GM21423 (cell line): ENCODE data around the gene SPINK6.

Experiments used
- ATAC-seq: cut with Tn5 transposase; IDR thresholded peaks from one replicate; pipeline ENCODE4 v1.9.1; 2021; ENCODE audit warnings: mild to moderate bottlenecking, moderate library complexity; ENCODE audit not compliant: unreplicated experiment

The SPINK6 gene

DNA sequence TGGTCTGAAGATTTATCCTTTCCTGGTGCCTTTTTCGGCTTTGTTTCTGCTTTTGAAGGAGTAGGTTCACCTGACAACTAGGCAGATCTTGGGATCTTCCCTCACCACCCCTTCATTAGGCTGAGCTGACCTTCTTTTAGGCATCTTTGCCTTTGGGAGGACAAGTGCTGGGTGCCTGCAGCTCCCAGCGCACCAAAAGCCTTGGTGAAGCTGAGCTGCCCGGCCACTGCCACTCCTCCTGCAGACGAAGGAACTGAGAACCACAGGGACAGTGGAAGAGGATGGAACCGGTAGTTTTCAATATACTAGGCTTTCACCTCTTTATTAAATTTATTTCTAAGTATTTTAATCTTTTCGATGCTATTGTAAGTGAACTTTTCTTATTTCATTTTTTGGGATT is 18.7 kb downstream of the SPINK6 start:
- ATAC-seq: no peak

DNA sequence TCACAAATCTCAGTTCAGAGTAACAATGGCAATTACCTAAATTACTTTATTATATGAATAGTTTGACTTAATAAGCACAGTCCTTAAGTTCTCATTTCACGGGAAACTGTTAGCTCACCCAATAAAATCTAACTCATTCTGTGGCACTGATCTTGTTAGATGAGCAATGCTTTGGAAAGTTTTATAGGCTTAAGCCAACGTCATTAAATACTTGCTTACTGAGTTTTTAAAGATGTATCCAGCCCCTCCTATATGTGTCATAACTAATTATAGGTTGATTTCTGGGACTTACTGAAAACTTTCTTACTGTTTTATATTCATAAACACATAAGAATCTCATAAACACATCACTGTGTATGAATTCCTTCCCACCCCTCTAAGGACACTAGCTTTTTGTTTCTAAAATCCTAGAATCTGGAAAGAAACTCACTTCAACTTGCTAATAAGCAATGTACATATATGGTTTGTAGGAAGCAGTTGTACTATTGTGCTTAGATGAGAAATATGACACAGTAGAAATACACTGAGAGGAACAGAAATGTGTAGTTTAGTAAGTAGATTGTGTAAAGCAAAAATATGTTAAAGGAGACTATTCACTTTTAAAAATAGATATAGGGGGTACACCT is 21.4 kb downstream of the SPINK6 start:
- no peak for ATAC-seq

DNA sequence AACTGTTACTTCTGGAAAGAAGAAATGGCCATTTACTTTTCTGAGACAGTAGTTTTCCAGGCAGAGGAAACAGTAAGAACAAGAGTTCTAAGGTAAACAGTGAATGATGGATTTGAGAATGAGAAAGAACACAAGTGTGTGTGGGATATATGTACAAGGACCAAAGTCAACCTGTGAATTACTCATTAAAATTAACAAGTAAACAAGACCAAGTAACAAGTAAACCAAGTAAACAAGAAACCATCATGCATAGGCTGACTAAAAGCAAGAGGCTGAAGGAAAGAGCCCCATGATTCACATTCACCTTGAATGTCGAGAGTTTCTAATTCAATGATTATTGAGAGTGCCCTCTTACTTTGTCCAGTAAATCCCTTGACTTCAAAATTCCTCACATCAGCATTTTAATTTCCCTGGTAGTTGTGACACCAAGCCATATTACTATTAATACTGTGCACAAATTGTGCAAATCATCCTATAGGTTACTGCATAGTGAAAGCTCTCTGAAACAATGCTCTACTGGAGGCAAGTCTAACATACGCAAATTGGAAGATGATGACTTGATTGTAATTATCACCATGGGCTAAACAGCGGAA is 25.6 kb downstream of the SPINK6 start:
- ATAC-seq: no peak

DNA sequence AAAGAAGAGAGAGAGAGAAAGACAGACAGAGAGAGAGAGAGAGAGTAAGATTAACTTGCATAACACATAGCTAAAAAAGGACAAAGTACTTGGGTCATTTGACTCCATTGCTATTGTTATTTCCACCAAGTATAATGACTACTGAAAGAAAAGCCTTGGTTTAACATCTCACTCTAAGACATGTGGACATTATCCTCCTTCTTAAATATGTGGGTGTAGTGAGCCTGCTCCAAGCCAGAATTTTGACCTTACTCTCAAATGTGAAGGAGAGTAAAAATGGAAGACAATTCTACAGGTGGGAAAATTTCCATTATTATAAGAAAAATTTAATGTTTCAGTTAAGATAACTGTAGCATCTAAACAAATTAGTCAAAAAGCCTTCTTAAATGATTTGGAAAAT is 27.0 kb downstream of the SPINK6 start:
- ATAC-seq: no peak

DNA sequence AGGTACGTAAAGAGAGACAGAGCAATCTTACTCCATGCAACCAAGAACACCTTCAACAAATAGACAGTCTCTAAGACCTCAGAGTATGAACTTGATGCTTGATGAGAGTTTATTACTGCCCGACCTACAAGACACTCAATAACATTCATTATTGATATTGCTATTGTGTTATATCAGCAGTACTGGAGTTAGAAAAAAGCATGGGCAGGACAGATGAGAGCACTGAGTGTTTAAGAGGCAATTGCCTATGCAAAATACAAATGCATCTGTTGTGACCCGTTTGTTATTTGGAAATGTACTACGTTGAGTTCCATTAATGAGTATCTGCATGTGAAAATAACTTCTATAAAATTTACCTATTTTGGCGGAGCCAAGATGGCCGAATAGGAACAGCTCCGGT is 27.4 kb downstream of the SPINK6 start:
- ATAC-seq: no peak

DNA sequence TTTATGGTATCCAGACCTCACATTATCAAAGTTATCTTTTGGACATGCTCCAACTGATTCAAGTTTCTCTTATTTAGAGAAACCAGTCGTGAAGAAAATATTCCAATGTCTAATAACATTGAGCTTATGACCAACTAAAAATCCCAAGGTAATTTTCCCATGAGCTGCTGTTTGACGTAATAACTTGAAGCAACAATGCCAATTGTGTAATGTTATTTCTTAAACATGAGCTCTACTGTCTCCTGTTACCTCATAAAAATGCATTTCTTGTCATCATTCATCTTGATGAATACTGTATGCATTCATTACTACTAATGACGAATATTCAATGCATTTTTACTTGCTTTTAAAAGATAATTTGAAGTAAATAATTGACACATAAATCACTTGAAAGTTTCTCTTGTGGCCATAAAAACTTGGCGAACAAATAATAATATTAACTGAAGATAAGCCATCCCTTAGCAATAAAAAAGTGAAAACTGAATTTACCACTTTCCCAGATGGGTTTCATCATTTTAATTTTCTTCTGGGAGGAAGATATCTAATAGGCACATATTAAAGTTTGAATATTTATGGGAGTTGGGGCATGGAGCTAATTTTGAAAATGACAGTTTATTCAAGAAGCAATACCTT is 35.1 kb downstream of the SPINK6 start:
- ATAC-seq: no peak

DNA sequence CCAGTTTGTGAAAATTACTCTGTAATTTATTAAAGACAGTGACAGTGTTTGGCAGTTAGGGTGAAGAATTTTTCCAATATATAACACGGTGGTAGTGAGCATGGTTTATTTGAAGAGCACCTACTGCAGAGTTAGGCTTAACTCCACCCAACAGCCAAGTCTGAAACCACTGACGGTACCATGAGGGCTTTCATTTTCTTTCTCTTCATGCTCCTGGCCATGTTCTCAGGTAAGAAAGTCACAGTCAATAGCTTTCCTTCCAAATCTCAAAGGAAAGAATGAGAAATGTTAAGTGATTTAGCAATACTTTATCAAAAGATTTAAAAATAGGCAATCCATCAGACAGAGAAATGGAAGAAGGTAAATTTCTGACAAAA is 35.6 kb downstream of the SPINK6 start, which contains the start of gene MARCOL:
MARCOL (plus strand) TSS at position 108 of the 377 bp plus-strand sequence; CDS start at position 181, 73 bp downstream.
- no peak for ATAC-seq

DNA sequence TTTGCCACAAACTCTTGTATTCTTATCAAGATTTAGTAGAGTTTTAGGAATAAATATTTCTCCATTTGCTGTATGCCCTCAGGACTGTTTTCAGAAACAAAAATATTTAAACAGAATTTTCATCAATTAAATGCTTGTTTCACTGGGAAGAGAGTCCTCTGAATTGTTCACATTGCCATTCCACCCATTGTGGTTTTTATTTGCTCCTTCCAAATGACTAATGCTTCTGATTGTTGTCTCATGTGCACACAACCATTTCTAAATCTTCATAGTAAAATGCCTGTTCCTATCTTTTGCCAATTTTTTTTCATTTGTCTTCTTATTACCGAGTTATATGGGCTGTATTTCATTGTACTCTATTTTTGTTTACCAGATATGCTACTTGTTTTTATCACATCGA is 46.1 kb downstream of the SPINK6 start:
- ATAC-seq: no peak

DNA sequence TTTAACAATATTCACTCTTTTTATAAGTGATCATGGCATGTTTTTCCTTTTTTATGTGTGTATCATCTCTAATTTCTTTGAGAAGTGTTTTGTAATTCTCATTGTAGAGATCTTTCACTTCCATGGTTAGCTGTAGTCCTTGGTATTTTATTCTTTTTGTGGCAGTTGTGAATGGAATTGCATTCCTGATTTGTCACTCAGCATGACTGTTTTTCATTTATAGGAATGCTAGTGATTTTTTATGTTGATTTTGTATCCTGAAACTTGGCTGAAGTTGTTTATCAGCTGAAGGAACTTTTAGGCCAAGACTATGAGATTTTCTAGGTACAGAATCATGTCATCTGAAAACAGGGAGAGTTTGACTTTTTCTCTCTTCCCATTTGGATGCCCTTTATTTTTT is 52.6 kb downstream of the SPINK6 start:
- ATAC-seq: no peak

DNA sequence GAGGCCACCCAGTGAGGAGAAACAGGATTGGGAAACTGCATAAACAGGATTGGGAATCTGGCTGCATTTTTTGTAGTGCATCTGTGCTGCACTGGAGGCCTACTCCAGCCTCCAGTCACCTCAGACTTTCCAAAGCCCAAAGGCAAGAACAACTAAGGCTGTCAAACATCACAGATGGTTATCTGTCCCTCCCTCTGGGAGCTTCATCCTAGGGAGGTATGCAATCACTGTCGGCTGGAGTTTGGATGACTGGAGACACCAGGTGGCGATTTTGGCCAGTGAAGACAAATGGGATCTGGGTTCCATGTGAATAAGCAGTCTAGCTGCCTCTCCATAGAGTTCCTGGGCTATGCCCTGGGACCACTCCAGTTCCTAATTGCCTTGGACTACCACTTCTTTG is 56.4 kb downstream of the SPINK6 start:
- ATAC-seq: no peak

DNA sequence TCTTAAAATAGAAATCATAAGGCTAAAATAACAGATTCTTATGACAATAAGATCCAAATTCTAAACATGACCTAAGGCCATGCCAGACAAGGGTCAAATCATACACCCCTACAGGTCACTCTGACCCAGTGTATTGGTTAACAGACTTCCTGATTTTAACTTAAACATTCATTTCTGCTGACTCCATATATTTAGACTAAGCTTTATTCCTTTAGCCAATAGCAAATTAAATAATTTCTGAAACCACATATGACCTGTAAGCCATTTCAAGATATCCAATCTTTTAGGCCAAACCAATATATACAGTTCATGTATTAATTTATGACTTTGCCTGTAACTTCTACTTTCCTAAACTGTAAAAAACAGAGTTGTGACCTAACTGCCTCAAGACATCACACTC is 58.4 kb downstream of the SPINK6 start:
- no peak for ATAC-seq
